ENCODE results near the gene LRMDA. TPM values are rescaled to one million over a fixed set of nuclear protein-coding genes. Genes with fewer than 3 reads are reported as not detected.

LRMDA gene
- total RNA-seq, 1 donor from 2014 or later: 0.96 TPM

DNA sequence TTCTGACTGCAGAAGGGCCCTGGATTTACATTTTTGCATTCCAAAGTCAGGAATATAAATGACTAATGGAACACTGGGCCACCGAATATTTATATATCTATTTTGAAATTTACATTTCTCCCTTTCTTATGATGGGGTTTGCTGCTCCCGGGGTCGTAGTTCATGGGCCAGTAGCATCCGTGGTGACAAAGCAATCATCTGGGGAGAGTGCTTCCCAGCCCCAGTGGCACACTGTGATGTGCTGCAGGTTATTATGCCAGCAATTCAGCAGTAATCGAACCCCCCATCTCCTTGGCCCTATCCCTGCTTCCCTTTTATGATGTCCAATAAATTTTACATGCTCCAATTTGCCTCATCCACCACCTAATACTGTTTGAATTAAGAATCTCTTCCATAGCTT lies 837.5 kb downstream of the LRMDA start:
- no peaks in the 10 kb centered on the region for H3K36me3 ChIP-seq
- peaks cover 0 to 4% of the 10 kb centered on the region in 2 donors for H3K9me3 ChIP-seq
- H3K4me1 ChIP-seq: no peaks in the 10 kb centered on the region
- H3K27me3 ChIP-seq: no peaks in the 10 kb centered on the region
- no peak overlapping the region for H3K4me3 ChIP-seq
- TF ChIP-seq CTCF (IDR thresholded peaks at IDR 0.05): no peak
- DNase-seq (ENCODE audit: low spot score in 2 of 2): no peak
- no peak overlapping the region for H3K27ac ChIP-seq
- intact Hi-C loops (cut with DNase I): no loop called here

DNA sequence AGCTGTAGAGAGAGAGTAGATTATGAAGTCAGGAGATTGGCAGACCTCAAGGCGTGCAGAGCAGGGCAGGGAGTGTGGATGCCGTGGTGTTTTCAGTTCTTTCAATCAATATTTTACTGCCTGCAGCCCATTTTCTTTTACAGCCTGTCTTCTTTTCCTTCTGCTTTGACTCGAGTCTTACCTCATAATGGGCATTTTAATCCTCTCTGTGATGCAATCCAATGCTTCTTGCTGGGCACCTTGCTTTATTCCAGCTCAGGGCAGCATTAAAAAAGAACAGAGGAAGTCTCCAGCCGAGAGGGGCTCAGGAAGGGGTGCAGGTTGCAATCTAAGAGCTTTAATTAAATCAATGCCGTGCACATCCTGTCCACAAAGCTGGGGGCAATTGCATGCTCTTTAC lies 839.0 kb downstream of the LRMDA start:
- no peak overlapping the region for H3K27ac ChIP-seq
- no peak for TF ChIP-seq CTCF (IDR thresholded peaks at IDR 0.05)
- no peaks in the 10 kb centered on the region for H3K36me3 ChIP-seq
- H3K4me3 ChIP-seq: no peak overlapping the region
- intact Hi-C loops (cut with DNase I): no loop called here
- no peaks in the 10 kb centered on the region for H3K4me1 ChIP-seq
- no peak for DNase-seq (ENCODE audit: low spot score in 2 of 2)
- H3K27me3 ChIP-seq: no peaks in the 10 kb centered on the region
- peaks cover 0 to 18% of the 10 kb centered on the region in 2 donors for H3K9me3 ChIP-seq

- no peak for DNase-seq (ENCODE audit: low spot score in 2 of 2)
- no peaks in the 10 kb centered on the region for H3K36me3 ChIP-seq
These were observed 843.5 kb downstream of the LRMDA start for GRCh38 chr10:76274933-76275332.

GRCh38 chr10:76278811-76279460 lies 847.5 kb downstream of the LRMDA start:
- no peak for TF ChIP-seq CTCF (IDR thresholded peaks at IDR 0.05)

More at GRCh38 chr10:76274933-76275332, 843.5 kb downstream of the LRMDA start:
- Histone ChIP-seq H3K27ac (no peak overlapping the region), H3K9me3 (peaks cover 0 to 26% of the 10 kb centered on the region in 2 donors), H3K27me3 (no peaks in the 10 kb centered on the region), H3K4me3 (no peak overlapping the region), H3K4me1 (no peaks in the 10 kb centered on the region)
- intact Hi-C loops (cut with DNase I): no loop called here
- TF ChIP-seq CTCF (IDR thresholded peaks at IDR 0.05): no peak

DNA sequence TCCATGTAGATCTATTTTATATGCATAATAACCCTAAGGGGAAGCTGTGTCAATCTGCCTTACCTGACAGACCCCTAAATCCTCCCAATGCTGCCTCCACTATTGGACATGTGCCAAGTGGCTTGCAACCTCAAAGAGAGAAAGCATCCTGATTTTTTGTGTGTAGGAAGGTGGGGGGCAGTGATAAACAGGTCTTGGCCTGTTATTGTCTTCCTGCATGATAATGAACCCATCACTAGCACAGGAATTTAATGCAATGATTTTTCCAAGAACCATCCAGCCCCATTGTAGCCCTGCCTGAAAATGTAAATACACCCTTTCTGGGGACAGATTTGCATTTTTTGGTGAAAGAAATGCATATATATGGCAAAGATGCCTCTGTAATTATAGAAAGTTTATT lies 850.2 kb downstream of the LRMDA start:
- Histone ChIP-seq H3K4me1 (no peaks in the 10 kb centered on the region), H3K9me3 (no peaks in the 10 kb centered on the region), H3K27me3 (no peaks in the 10 kb centered on the region), H3K27ac (no peak overlapping the region), H3K4me3 (no peak overlapping the region), H3K36me3 (no peaks in the 10 kb centered on the region)
- intact Hi-C loops (cut with DNase I): no loop called here
- no peak for TF ChIP-seq CTCF (IDR thresholded peaks at IDR 0.05)
- DNase-seq (ENCODE audit: low spot score in 2 of 2): no peak

More at GRCh38 chr10:76278811-76279460, 847.5 kb downstream of the LRMDA start:
- Histone ChIP-seq H3K9me3 (peaks cover 0 to 22% of the 10 kb centered on the region in 2 donors), H3K36me3 (no peaks in the 10 kb centered on the region), H3K27ac (peak overlapping the region in 1 of 2 donors; percentile 7), H3K27me3 (no peaks in the 10 kb centered on the region), H3K4me3 (no peak overlapping the region), H3K4me1 (no peaks in the 10 kb centered on the region)
- intact Hi-C loops (cut with DNase I): no loop called here
- DNase-seq (ENCODE audit: low spot score in 2 of 2): no peak

Data from ascending aorta (tissue), 2 donors.